GM23248 (cell line): ENCODE measurements around the gene LMF2. TPM values are rescaled to one million over a fixed set of nuclear protein-coding genes. Genes with fewer than 3 reads are reported as not detected.

ENCODE experiments used
- DNase-seq: peaks from one replicate; pipeline ENCODE4 v3.0.0-alpha.2; 2015
- H2AFZ ChIP-seq: fragments of 200-600 bp; sonication (generic); 2 replicates; pipeline ENCODE4 v1.6.1; 2016; ENCODE audit warnings: antibody characterized with exemption
- H3F3A ChIP-seq: fragments of 200-600 bp; sonication (generic); 2 replicates; pipeline ENCODE4 v1.6.1; 2016; ENCODE audit warnings: mild to moderate bottlenecking, antibody characterized with exemption, mixed run types; ENCODE audit not compliant: insufficient read depth
- H3K27ac ChIP-seq: fragments of 200-600 bp; sonication (generic); 2 replicates; pipeline ENCODE4 v1.5.1; 2016; ENCODE audit warnings: mild to moderate bottlenecking
- H3K27me3 ChIP-seq: fragments of 200-600 bp; sonication (generic); replicated peaks from 2 replicates; pipeline ENCODE4 v1.6.1; 2016; ENCODE audit warnings: mild to moderate bottlenecking; ENCODE audit not compliant: insufficient read depth
- H3K36me3 ChIP-seq: fragments of 200-600 bp; sonication (generic); 2 replicates; pipeline ENCODE4 v1.6.1; 2016; ENCODE audit warnings: low read depth, mild to moderate bottlenecking
- H3K4me1 ChIP-seq: fragments of 200-600 bp; sonication (generic); 2 replicates; pipeline ENCODE4 v1.6.1; 2016; ENCODE audit warnings: mild to moderate bottlenecking; ENCODE audit not compliant: insufficient read depth
- H3K4me2 ChIP-seq: fragments of 200-600 bp; sonication (generic); one replicate; pipeline ENCODE4 v1.6.1; 2016; ENCODE audit warnings: mild to moderate bottlenecking; ENCODE audit not compliant: unreplicated experiment
- H3K4me3 ChIP-seq: fragments of 200-600 bp; sonication (generic); 2 replicates; pipeline ENCODE4 v1.5.1; 2016; ENCODE audit warnings: mild to moderate bottlenecking
- H3K79me2 ChIP-seq: fragments of 200-600 bp; sonication (generic); 2 replicates; pipeline ENCODE4 v1.6.1; 2016; ENCODE audit warnings: mild to moderate bottlenecking; ENCODE audit not compliant: insufficient read depth
- H3K9ac ChIP-seq: fragments of 200-600 bp; sonication (generic); 2 replicates; pipeline ENCODE4 v1.6.1; 2016; ENCODE audit warnings: mild to moderate bottlenecking
- H3K9me2 ChIP-seq: fragments of 200-600 bp; sonication (generic); 2 replicates; pipeline ENCODE4 v1.6.1; 2016; ENCODE audit warnings: mixed run types, mild to moderate bottlenecking, moderate library complexity; ENCODE audit not compliant: insufficient read depth
- H3K9me3 ChIP-seq: fragments of 200-600 bp; sonication (generic); one replicate; pipeline ENCODE4 v1.6.1; 2017; ENCODE audit warnings: low read depth
- H4K20me1 ChIP-seq: fragments of 200-600 bp; sonication (generic); 2 replicates; pipeline ENCODE4 v1.6.0; 2016; ENCODE audit not compliant: insufficient read depth
- EZH2 ChIP-seq: fragments of 200-600 bp; sonication (generic); IDR thresholded peaks from 2 replicates; pipeline ENCODE4 v1.6.1; 2018; ENCODE audit warnings: antibody characterized with exemption, mild to moderate bottlenecking; ENCODE audit not compliant: insufficient read depth, poor library complexity, severe bottlenecking
- EZH2phosphoT487 ChIP-seq: fragments of 200-600 bp; sonication (generic); IDR thresholded peaks from 2 replicates; pipeline ENCODE4 v1.6.1; 2018; ENCODE audit warnings: antibody characterized with exemption, moderate library complexity, mild to moderate bottlenecking, low read depth; ENCODE audit not compliant: insufficient read depth
- WGBS, 2 experiments: methylation state at CpG; one replicate each; pipeline ENCODE4 v1.1.6; 2015 to 2017; ENCODE audit warnings: low lambda C conversion rate in 2 of 2, low coverage in 1 of 2; ENCODE audit errors: missing lambda C conversion rate in 2 of 2; 5-methylcytosine and 5-hydroxymethylcytosine counted together
- in situ Hi-C: fragments of 300-500 bp; cut with MboI; formaldehyde crosslinking; loops from 2 replicates; pipeline ENCODE4 v1.15.0; 2020
- polyA plus RNA-seq: library from polyadenylated mRNA; unstranded; fragments of >200 nt; fragmentation: Nextera tagmentation; extraction: Ambion mirVana; gene quantifications from 2 replicates; pipeline ENCODE4 v1.2.1, GENCODE V29; 2016
- total RNA-seq: library from RNA; depleted of rRNA; stranded (reverse); fragments of >200 nt; shearing (Covaris generic); gene quantifications from 2 replicates; pipeline ENCODE4 v1.2.3, GENCODE V29; 2014

LMF2 gene
- total and polyA plus RNA-seq, 2 experiments from 2014 or later: 95.0 to 101 TPM

DNA sequence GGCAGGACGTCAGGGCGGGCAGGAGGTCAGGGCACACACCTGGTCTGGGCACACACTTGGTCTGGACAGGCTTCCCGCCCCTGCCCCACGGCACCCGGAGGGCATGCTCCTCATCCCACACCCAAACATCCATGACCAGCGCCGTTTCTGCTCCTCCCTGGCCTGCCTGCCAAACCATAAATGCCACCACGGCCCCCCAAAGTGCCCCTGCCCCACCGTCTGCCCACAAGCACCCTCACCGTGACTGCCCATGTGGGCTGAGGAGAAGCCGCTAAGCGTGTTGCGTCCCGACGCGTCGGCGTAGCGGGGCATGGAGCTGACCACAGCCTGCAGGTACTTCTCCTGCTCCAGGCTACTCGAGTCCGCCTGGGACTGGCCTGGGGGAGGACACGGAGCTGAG lies 48.5 kb downstream of the LMF2 start:
- no peak overlapping the region for H2AFZ ChIP-seq
- H3K27me3 ChIP-seq: no peaks in the 10 kb centered on the region
- no peak overlapping the region for H3K4me2 ChIP-seq
- no peaks in the 10 kb centered on the region for H3K9me2 ChIP-seq
- TF ChIP-seq EZH2phosphoT487 (no peak), EZH2 (no peak)
- no peak for DNase-seq
- no peak overlapping the region for H3K9ac ChIP-seq
- no peaks in the 10 kb centered on the region for H3K4me1 ChIP-seq
- WGBS, 2 experiments: 91 to 97% methylated on average over 12 to 22 of the region's 22 CpGs
- in situ Hi-C loops: no loop called here
- no peaks in the 10 kb centered on the region for H4K20me1 ChIP-seq
- no peaks in the 10 kb centered on the region for H3F3A ChIP-seq
- no peaks in the 10 kb centered on the region for H3K9me3 ChIP-seq
- H3K36me3 ChIP-seq: no peaks in the 10 kb centered on the region; the same call in 1 of the 2 replicates
- H3K79me2 ChIP-seq: no peaks in the 10 kb centered on the region
- no peak overlapping the region for H3K27ac ChIP-seq
- no peak overlapping the region for H3K4me3 ChIP-seq

DNA sequence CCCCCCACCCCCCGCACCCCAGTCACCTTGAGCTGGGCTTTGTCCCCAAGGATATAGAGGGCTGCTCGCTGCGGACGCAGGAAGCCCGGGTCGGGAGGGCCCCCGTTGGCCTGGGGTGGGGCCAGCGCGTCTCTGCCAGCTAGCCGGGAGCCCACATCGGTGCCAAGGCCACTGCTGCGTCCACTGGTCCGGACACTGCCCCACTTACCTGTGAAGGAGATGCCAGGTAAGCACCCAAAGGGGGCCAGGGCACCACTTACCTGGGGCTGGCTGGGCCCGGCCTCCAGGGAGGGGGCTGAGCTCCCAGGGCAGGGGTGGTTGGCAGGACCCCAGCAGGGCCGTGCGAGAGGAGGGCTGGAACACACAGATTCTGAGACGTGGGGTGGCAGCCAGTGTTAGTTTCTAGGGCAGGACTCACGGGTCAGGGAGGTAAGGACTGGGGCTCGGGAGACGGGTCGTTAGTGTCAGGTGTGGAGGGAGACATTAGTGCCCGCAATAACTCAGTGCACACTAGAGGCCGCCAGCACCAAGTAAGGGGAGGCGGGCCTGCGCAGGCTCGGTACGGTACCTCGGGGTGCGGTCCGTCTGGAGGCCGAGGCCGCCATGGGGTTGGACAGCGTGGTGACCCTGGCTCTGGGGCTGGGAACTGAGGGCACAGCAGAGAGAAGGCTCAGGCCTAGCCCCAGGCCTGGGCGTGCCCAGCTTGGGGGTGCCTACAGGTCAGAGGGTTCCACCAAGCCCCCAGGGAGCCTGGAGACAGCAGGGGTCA lies 50.9 kb downstream of the LMF2 start:
- Histone ChIP-seq H3F3A (no peaks in the 10 kb centered on the region), H3K27ac (no peak overlapping the region), H3K27me3 (no peaks in the 10 kb centered on the region), H3K4me1 (no peaks in the 10 kb centered on the region), H3K4me2 (no peak overlapping the region), H3K9me2 (no peaks in the 10 kb centered on the region), H3K4me3 (no peak overlapping the region), H4K20me1 (no peaks in the 10 kb centered on the region), H3K9ac (no peak overlapping the region), H2AFZ (no peak overlapping the region), H3K79me2 (no peaks in the 10 kb centered on the region), H3K9me3 (no peaks in the 10 kb centered on the region), H3K36me3 (no peaks in the 10 kb centered on the region; the same call in 1 of the 2 replicates)
- WGBS, 2 experiments: 88 to 89% methylated on average over 31 to 34 of the region's 34 CpGs
- no peak for DNase-seq
- TF ChIP-seq EZH2 (no peak), EZH2phosphoT487 (no peak)
- in situ Hi-C loops: no loop called here

DNA sequence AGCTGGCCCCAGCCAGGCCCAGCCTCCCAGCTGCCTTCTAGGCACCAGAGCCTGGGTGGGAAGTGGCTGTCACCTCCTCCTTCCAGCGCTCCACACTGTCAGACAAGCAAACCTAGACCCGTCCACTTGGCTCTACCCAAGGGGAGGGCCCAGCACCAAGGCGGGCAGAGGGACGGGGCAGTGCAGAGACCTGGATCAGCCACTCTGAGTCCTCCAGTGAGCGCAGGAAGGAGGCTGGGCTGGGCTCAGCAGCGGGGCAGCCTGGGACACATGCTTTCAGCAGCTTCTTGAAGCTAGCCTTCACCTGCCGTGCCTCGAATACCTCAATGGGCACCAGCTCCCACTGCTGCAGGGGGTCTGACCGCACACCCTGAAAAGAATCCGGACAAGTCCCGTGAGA lies 51.5 kb downstream of the LMF2 start:
- DNase-seq: no peak
- Histone ChIP-seq H3K27me3 (no peaks in the 10 kb centered on the region), H3K4me3 (no peak overlapping the region), H3K9ac (no peak overlapping the region), H3K9me2 (no peaks in the 10 kb centered on the region), H4K20me1 (no peaks in the 10 kb centered on the region), H3K4me1 (no peaks in the 10 kb centered on the region), H3K9me3 (no peaks in the 10 kb centered on the region), H3K4me2 (no peak overlapping the region), H2AFZ (no peak overlapping the region), H3K79me2 (no peaks in the 10 kb centered on the region), H3K36me3 (peaks cover 3% of the 10 kb centered on the region; the same call in 1 of the 2 replicates), H3F3A (peaks cover 5% of the 10 kb centered on the region; the same call in 1 of the 2 replicates), H3K27ac (no peak overlapping the region)
- TF ChIP-seq EZH2phosphoT487 (no peak), EZH2 (no peak)
- in situ Hi-C loops: no loop called here
- 86 to 99% methylated on average over 8 to 11 of the region's 11 CpGs for WGBS, 2 experiments

DNA sequence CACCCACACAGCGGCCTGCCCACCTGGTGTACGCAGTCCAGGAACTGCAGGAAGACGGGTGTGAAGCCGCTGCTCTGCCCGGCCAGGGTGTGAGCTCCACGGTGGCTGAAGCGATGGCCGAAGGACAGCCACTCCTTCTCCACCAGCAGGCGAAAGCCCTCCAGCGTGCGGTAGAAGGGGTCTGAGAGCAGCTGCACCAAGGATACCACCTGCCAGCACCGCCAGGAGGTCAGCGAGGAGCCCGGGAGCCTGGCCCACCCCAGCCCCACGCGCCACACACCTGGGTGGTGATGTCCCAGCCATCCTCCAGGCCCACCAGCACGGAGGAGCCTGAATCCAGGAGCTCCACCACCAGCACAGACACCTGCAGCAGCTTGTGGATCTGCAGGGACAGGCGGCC lies 52.3 kb downstream of the LMF2 start:
- TF ChIP-seq EZH2 (no peak), EZH2phosphoT487 (no peak)
- H3K9ac ChIP-seq: no peak overlapping the region
- no peaks in the 10 kb centered on the region for H3K79me2 ChIP-seq
- no peak for DNase-seq
- H3K4me3 ChIP-seq: no peak overlapping the region
- H3K4me2 ChIP-seq: no peak overlapping the region
- H3K36me3 ChIP-seq: peaks cover 3% of the 10 kb centered on the region; the same call in 1 of the 2 replicates
- no peaks in the 10 kb centered on the region for H4K20me1 ChIP-seq
- no peak overlapping the region for H3K27ac ChIP-seq
- peaks cover 5% of the 10 kb centered on the region; the same call in 1 of the 2 replicates for H3F3A ChIP-seq
- no peaks in the 10 kb centered on the region for H3K9me2 ChIP-seq
- H2AFZ ChIP-seq: no peak overlapping the region
- H3K27me3 ChIP-seq: no peaks in the 10 kb centered on the region
- no peaks in the 10 kb centered on the region for H3K4me1 ChIP-seq
- in situ Hi-C loops: no loop called here
- no peaks in the 10 kb centered on the region for H3K9me3 ChIP-seq
- 91 to 97% methylated on average over 17 to 18 of the region's 18 CpGs for WGBS, 2 experiments
